Stimulated activated CD4-positive, alpha-beta T cell treated with anti-CD3 and anti-CD28 coated beads, Interleukin-12 subunit alpha, Interleukin-12 subunit beta, amount 100 ng/mL, for 24 hours (primary cell): Measurements from ENCODE around the gene ATP5F1E.
"Not testable (repeated sequence)": the region's sequence is repeated elsewhere in the genome, so short reads cannot be mapped to it uniquely, and the experiment has no call there.

Experiments
- DNase-seq, 2 experiments: peaks; one replicate each; pipeline ENCODE4 v3.0.0-alpha.2; 2020; ENCODE audit warnings: low read depth in 2 of 2

Gene ATP5F1E

DNA sequence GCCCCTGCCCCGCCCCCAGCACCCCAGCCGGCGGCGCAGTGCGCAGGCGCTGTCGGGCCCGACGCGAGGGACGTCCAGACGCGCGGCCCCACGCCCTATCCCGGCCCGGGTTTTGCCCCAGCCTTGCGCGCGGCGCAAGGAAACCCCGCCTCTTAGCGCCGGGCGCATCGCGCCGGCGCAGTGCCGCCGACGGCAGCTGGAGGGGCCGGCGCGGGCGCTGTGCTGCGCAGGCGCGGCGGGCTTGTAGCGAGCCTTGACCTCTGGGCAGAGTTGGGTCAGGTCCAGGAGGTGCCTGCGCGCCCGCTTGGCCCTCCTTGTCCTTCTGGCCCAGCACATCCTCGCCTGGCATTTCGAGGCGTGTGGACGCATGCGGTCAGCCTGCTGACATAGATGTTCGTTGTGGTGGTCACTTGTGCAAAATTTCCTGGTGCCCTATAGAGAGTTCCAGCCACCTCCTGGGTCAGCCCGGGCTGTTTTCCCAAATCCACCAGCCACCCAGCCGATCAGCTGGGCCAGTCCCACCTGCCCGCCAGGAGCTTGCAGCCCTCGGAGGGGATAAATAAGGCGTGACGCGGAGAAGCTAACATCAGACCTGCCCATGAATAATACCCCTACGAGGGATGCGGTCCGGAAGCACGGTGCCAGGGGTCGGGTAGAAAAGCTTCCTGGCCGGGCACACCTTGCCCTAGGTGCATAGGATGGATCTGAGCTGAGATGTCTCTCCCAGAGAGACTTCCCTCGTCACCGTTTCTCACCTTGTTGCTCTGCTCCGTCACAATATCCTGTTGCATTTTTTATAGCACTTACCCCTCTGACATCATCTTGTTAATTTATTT is 10.9 kb upstream of the ATP5F1E start:
- DNase-seq = peak; percentile 85 to 88

GRCh38 chr20:59042151-59042795 is 10.1 kb upstream of the ATP5F1E start, which contains the start of gene PRELID3B:
Gene PRELID3B, minus strand, starts transcription at chr20:59042786. Its CDS starts 56 bp downstream, at chr20:59042730.
- DNase-seq = no peak

DNA sequence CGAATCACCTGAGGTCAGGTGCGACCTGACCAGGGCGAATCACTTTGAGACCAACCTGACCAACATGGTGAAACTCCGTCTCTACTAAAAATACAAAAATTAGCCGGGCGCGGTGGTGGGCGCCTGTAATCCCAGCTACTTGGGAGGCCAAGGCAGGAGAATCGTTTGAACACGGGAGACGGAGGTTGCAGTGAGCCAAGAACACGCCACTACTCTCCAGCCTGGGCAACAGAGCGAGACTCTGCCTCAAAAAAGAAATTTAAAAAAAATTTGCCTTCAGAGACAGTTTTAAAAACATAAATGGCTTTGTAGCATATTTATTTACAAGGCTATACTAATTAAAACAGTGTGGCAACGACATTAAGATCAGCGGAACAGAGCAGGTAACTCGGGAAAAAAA is 9.4 kb upstream of the ATP5F1E start:
- not testable (repeated sequence) for DNase-seq

DNA sequence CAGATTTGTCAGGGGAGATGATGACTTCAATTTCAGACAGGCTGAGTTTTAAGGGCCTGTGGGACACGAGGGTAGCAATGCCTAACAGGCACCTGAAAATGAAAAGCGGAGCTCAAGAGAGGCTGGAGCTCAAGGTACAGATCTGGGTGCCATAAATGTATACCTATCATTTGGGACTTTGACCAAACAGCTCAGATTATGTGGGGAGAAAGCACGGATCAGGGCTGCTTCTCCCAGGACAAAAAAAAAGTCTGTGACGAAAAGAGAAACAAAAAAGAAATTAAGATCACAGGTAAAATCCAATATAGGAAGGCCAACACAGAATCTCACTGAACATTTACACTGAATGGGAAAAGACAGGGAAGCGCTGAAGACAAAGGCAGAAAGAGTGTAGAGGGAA is 8.5 kb upstream of the ATP5F1E start:
- no peak for DNase-seq

DNA sequence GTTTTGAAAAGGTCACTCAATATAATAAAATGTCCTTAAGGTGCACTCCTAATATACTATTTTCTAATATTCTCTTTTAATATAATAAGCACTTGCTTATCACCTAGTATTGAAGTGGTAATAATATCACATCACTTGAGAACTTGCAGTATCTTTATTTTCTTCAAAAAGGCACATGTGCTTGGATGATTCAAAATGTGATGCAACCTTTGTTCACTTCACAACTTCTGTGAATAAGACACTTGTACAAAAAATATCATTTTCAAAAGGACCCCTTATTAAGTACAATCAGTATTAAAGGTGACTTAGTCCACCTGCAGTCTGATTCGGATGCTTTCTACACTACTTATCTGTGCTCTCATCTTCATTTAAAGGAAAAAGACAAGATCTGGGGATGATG is 7.1 kb upstream of the ATP5F1E start:
- DNase-seq = no peak

DNA sequence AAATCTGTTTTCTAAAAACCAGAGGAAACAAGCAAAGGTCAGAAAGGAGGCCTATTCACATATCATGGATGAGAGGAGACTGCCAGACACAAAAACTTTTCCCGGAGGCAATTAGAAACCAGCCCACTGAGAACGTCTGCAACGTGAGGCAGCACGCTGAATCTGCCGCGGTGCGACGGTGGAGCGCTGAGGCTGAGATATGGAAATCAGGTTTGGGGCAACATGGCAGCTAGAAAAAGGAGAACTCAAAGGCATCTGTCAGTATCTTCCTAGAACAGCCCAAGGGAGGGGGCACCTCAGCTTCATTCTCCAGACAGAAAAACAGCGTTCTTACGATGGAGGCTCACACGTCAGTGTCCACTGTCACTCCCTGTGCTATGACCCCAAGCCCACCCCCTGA is 5.3 kb upstream of the ATP5F1E start:
- no peak for DNase-seq

DNA sequence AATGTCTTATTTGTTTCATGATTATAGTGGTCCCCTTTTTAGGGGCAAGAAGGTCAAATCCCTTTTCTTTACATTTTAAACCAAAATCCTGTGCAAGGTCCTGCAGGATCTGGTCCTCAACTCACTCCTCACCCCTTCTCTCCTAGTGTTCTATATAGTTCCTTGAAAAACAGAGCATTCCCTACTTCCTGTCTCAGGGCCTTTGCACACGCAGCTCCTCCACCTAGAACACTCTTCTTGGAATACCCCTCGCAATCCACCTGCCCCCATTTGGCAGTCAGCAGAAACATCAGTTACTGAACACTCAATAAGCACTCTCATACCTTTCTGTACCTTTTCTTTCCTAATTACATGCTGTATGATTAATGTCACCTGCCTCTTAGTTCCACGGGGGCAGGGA is 3.2 kb upstream of the ATP5F1E start:
- no peak for DNase-seq

DNA sequence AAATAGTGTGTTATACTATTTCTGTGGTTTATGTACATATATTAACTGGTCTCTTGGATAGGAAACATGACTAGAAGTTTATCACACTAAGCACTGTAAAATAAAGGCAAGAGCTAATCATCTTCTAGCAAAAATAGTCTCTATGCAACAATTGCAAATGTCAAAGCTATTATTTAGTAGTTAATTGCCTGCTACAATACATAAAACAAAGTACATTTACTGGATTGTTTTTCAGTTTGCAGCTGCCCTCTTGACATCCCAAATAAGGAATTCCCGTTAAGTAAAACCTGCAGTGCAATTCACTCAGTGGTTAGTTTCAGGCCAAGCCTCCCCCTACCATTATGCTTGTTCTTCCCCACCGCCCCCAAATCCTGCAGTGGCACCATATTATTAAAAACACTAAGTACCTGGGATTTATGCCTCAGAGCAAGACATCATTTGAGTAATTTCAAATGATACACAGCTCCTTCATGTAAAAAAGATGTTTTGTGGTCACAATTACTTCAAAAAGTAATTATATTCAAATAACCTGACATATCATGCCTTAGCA is 1.6 kb upstream of the ATP5F1E start:
- DNase-seq = no peak

GRCh38 chr20:59033093-59033492 is 958 bp upstream of the ATP5F1E start:
- DNase-seq = no peak

- DNase-seq = no peak
Measured at GRCh38 chr20:59032713-59033059, 551 bp upstream of the ATP5F1E start.

DNA sequence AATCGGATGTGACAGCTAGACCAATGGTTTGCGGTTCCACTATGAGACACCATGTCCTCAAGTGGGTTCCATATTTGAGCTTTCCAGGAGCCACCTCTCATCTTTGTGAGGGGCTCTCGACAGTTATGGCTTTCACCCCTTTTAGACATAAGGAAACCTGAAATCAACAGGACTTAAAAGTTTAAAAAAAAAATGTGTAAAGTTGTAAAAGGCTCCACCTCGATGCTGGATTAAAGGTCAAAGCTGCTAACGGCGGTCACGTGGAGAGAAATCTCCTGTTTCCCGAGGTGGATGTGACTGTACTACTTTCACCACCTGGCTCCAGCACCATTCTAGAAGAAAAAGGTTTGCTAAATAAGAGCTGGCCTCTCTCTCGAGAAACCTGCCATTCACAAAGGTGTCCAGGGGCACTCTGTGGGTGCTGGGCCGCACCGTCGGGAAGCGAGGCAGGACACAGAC is 542 bp downstream of the ATP5F1E start:
- DNase-seq = no peak

GRCh38 chr20:59030911-59031563 is 1.1 kb downstream of the ATP5F1E start:
- DNase-seq = no peak

DNA sequence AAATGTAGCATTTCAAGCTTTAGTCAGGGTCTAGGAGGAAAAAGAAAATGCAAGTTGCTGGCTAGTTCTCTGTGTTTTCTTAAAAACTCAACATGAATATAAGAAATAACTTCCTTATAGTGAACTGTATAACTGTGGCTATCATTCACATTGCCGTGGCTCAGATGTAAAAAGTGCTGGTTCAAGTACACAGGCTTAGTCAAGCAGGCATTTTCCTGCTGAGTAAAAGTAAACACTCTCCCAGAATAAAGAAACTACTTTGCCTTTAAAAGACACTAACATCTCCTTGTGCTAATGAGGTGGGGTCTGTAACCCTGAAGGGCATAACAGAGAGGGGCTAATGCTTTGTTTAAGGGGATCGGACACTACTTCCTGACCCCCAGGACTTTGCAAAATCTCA is 3.3 kb downstream of the ATP5F1E start:
- no peak for DNase-seq

DNA sequence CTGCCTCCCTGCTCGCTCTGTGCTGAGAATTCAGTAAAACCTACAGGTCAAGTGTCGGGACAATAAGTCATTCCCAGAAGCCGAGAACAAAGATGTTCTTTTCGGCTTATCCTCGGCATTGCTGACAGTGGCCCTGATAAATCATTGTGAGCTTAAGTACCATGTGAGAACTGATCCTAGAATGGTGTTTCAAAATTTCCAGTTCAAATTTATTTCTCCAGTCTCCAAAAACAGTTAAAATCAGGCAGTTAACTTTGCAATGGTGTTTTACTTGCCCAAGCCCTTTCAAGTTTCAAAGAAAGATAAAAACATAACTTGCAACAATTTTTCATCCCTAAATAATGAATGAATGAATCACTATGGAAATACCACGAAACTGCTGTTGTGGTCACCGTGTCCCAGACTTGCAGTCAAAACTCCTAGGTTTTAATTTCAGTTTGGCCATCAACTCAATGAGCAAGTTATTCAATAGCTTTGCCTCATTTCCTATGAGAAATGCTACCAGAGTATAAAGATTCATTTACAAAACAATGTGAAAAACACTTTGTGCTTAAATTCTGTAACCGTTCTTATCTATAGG is 4.3 kb downstream of the ATP5F1E start:
- no peak for DNase-seq

GRCh38 chr20:59026904-59027740 is 5.0 kb downstream of the ATP5F1E start:
- DNase-seq = no peak

- DNase-seq = no peak
Measured at GRCh38 chr20:59025511-59025910, 6.6 kb downstream of the ATP5F1E start.

DNA sequence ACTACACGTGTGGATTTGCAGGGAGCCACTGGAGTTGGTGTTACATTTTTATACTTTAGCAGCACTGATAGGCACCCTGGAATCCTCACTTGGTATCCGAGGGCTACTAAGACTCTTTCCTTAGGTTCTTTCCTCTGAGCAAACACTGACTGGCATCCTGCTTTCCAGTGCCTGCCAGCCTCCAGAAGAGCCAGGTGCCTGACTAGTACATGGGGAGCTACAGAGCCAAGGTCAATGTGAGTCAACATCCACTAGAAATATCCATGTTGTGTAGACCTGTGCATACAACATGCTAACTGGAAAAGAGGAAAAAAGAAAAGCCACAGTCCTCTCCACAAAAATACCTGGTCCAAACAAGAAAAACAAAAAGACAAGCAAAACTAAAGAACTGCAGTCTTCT is 7.0 kb downstream of the ATP5F1E start:
- DNase-seq = no peak

DNA sequence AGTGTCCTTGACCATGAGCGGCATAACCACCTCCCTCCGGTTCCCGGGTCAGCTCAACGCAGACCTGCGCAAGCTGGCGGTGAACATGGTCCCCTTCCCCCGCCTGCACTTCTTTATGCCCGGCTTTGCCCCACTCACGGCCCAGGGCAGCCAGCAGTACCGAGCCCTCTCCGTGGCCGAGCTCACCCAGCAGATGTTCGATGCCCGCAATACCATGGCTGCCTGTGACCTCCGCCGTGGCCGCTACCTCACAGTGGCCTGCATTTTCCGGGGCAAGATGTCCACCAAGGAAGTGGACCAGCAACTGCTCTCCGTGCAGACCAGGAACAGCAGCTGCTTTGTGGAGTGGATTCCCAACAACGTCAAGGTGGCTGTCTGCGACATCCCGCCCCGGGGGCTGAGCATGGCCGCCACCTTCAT is 8.0 kb downstream of the ATP5F1E start:
- no peak for DNase-seq

DNA sequence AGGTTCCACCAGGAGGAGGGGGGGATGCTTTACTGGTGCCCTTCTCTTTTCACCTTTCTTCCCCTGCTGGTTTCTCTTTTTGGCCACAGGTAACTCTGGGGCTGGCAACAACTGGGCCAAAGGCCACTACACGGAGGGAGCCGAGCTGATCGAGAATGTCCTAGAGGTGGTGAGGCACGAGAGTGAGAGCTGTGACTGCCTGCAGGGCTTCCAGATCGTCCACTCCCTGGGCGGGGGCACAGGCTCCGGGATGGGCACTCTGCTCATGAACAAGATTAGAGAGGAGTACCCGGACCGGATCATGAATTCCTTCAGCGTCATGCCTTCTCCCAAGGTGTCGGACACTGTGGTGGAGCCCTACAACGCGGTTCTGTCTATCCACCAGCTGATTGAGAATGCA is 8.5 kb downstream of the ATP5F1E start:
- DNase-seq = no peak

- no peak for DNase-seq
Measured at GRCh38 chr20:59022754-59023153, 9.4 kb downstream of the ATP5F1E start.

- no peak for DNase-seq
Measured at GRCh38 chr20:59020938-59021551, 11.1 kb downstream of the ATP5F1E start.
